Thoracic aorta (tissue), 2 donors: ENCODE data around the gene SPP2. TPM values are rescaled to one million over a fixed set of nuclear protein-coding genes. Genes with fewer than 3 reads are reported as not detected.

Experiments
- ATAC-seq: fragments of 150-250 bp; one replicate; pipeline ENCODE4 v1.8.0; 2017; ENCODE audit warnings: low read depth; ENCODE audit not compliant: insufficient number of reproducible peaks, low FRiP score
- DNase-seq: peaks from one replicate; pipeline ENCODE4 v3.0.0-alpha.2; 2020; ENCODE audit warnings: low spot score
- H3K27ac ChIP-seq, 2 donors: fragments of 200-600 bp; sonication (generic); 1 replicate in 1 of 2; 2 replicates in 1 of 2; pipeline ENCODE4 v1.5.1; 2016; ENCODE audit warnings: mild to moderate bottlenecking in 2 of 2, moderate library complexity in 2 of 2
- H3K27me3 ChIP-seq: fragments of 200-600 bp; sonication (generic); replicated peaks from 2 replicates; pipeline ENCODE4 v1.6.0; 2016; ENCODE audit warnings: mild to moderate bottlenecking; ENCODE audit not compliant: insufficient read depth
- H3K36me3 ChIP-seq: fragments of 200-600 bp; sonication (generic); one replicate; pipeline ENCODE4 v1.5.1; 2016
- H3K4me1 ChIP-seq, 2 donors: fragments of 200-600 bp; sonication (generic); 1 replicate in 1 of 2; 2 replicates in 1 of 2; pipeline versions ENCODE4 v1.5.1 to v1.6.0; 2016; ENCODE audit warnings: low read depth in 2 of 2, mild to moderate bottlenecking in 1 of 2; ENCODE audit not compliant: control insufficient read depth in 1 of 2
- H3K4me3 ChIP-seq: fragments of 200-600 bp; sonication (generic); 2 replicates; pipeline ENCODE4 v1.5.1; 2016; ENCODE audit warnings: mild to moderate bottlenecking
- H3K9me3 ChIP-seq: fragments of 200-600 bp; sonication (generic); 2 replicates; pipeline ENCODE4 v1.5.1; 2016
- CTCF ChIP-seq: fragments of 200-600 bp; sonication (generic); IDR thresholded peaks from one replicate; pipeline ENCODE4 v1.5.1; 2019; ENCODE audit warnings: antibody characterized with exemption
- total RNA-seq, 2 donors: library from RNA; depleted of rRNA; stranded (reverse); fragments of >200 nt; gene quantifications; one replicate each; pipeline versions ENCODE4 v1.1.0 to v1.2.3, GENCODE V29; 2016

SPP2 gene
- total RNA-seq, 2 donors from 2014 or later: not detected

GRCh38 chr2:234098681-234099080, 48.2 kb downstream of the SPP2 start:
- TF ChIP-seq CTCF: no peak

GRCh38 chr2:234099266-234099665, 48.8 kb downstream of the SPP2 start:
- no peaks in the 10 kb centered on the region for H3K36me3 ChIP-seq
- no peak overlapping the region for H3K4me3 ChIP-seq
- DNase-seq (no peak), ATAC-seq (no peak)
- H3K27me3 ChIP-seq: no peaks in the 10 kb centered on the region
- TF ChIP-seq CTCF: no peak
- H3K9me3 ChIP-seq: no peaks in the 10 kb centered on the region
- no peak overlapping the region for H3K27ac ChIP-seq
- H3K4me1 ChIP-seq: no peaks in the 10 kb centered on the region

More at GRCh38 chr2:234098681-234099080, 48.2 kb downstream of the SPP2 start:
- Histone ChIP-seq H3K9me3 (no peaks in the 10 kb centered on the region), H3K27ac (no peak overlapping the region), H3K4me1 (no peaks in the 10 kb centered on the region), H3K36me3 (no peaks in the 10 kb centered on the region), H3K27me3 (no peaks in the 10 kb centered on the region), H3K4me3 (no peak overlapping the region)
- ATAC-seq (no peak), DNase-seq (no peak)

GRCh38 chr2:234100686-234101085, 50.2 kb downstream of the SPP2 start:
- ATAC-seq (no peak), DNase-seq (no peak)
- H3K27ac ChIP-seq: no peak overlapping the region
- no peaks in the 10 kb centered on the region for H3K36me3 ChIP-seq
- no peaks in the 10 kb centered on the region for H3K4me1 ChIP-seq
- no peak overlapping the region for H3K4me3 ChIP-seq
- no peak for TF ChIP-seq CTCF
- no peaks in the 10 kb centered on the region for H3K27me3 ChIP-seq
- H3K9me3 ChIP-seq: no peaks in the 10 kb centered on the region

GRCh38 chr2:234102112-234102511, 51.6 kb downstream of the SPP2 start:
- no peaks in the 10 kb centered on the region for H3K4me1 ChIP-seq
- H3K36me3 ChIP-seq: no peaks in the 10 kb centered on the region
- H3K27me3 ChIP-seq: no peaks in the 10 kb centered on the region
- no peak for DNase-seq
- TF ChIP-seq CTCF: no peak
- H3K4me3 ChIP-seq: no peak overlapping the region
- ATAC-seq: no peak
- no peak overlapping the region for H3K27ac ChIP-seq
- H3K9me3 ChIP-seq: no peaks in the 10 kb centered on the region

- TF ChIP-seq CTCF: no peak
- Histone ChIP-seq H3K4me3 (no peak overlapping the region), H3K9me3 (no peaks in the 10 kb centered on the region), H3K4me1 (no peaks in the 10 kb centered on the region), H3K27me3 (no peaks in the 10 kb centered on the region), H3K36me3 (no peaks in the 10 kb centered on the region), H3K27ac (no peak overlapping the region)
- DNase-seq: no peak
- ATAC-seq: no peak
These were observed 57.4 kb downstream of the SPP2 start for GRCh38 chr2:234107861-234108260.
